NCI-H446 (cell line): ENCODE results near the gene ADCY5.
"Not testable (repeated sequence)": the region's sequence is repeated elsewhere in the genome, so short reads cannot be mapped to it uniquely, and the experiment has no call there.

ENCODE experiments used
- DNase-seq, 2 experiments: peaks; one replicate each; lab custom pipeline; 2025; lab: John Stamatoyannopoulos, UW

The ADCY5 gene

GRCh38 chr3:123448536-123449101, at the start of gene ADCY5:
Gene ADCY5 (minus strand): TSS chr3:123449090. CDS start chr3:123448545, 545 bp downstream.
- DNase-seq: no peak

- DNase-seq: no peak
Measured at GRCh38 chr3:123493912-123494311, 45.0 kb upstream of the ADCY5 start.

GRCh38 chr3:123491966-123492587, 43.2 kb upstream of the ADCY5 start:
- DNase-seq: no peak

GRCh38 chr3:123489400-123490004, 40.6 kb upstream of the ADCY5 start:
- DNase-seq: peak; percentile 9 to 71

GRCh38 chr3:123488645-123489347, 39.9 kb upstream of the ADCY5 start:
- DNase-seq: no peak

- not testable (repeated sequence) for DNase-seq
Measured at GRCh38 chr3:123487063-123487462, 38.2 kb upstream of the ADCY5 start.

GRCh38 chr3:123486460-123486859, 37.6 kb upstream of the ADCY5 start:
- no peak for DNase-seq

GRCh38 chr3:123485551-123485950, 36.7 kb upstream of the ADCY5 start:
- DNase-seq: no peak

GRCh38 chr3:123483146-123483545, 34.3 kb upstream of the ADCY5 start:
- DNase-seq: no peak

- DNase-seq: no peak
Measured at GRCh38 chr3:123481722-123482457, 33.0 kb upstream of the ADCY5 start.

- DNase-seq: no peak
Measured at GRCh38 chr3:123481071-123481470, 32.2 kb upstream of the ADCY5 start.

- no peak for DNase-seq
Measured at GRCh38 chr3:123480428-123480827, 31.5 kb upstream of the ADCY5 start.

- DNase-seq: no peak
Measured at GRCh38 chr3:123479891-123480290, 31.0 kb upstream of the ADCY5 start.

GRCh38 chr3:123478314-123478713, 29.4 kb upstream of the ADCY5 start:
- DNase-seq: no peak

- DNase-seq: no peak
Measured at GRCh38 chr3:123476967-123477750, 28.3 kb upstream of the ADCY5 start.

- no peak for DNase-seq
Measured at GRCh38 chr3:123475786-123476185, 26.9 kb upstream of the ADCY5 start.

- no peak for DNase-seq
Measured at GRCh38 chr3:123471106-123471505, 22.2 kb upstream of the ADCY5 start.

GRCh38 chr3:123469323-123469995, 20.6 kb upstream of the ADCY5 start:
- no peak for DNase-seq

- DNase-seq: no peak
Measured at GRCh38 chr3:123467046-123467445, 18.2 kb upstream of the ADCY5 start.

GRCh38 chr3:123464211-123464610, 15.3 kb upstream of the ADCY5 start:
- no peak for DNase-seq

- DNase-seq: no peak
Measured at GRCh38 chr3:123459862-123460261, 11.0 kb upstream of the ADCY5 start.
